AML-193 (cell line): Measurements from ENCODE around the gene DPEP1.

ENCODE experiments used
- DNase-seq, 2 experiments: peaks; one replicate each; lab custom pipeline; 2025; lab: John Stamatoyannopoulos, UW

Gene DPEP1

GRCh38 chr16:89599451-89599858 lies 14.0 kb upstream of the DPEP1 start:
- DNase-seq, result peak in 1 of 2 experiments; percentile 21

GRCh38 chr16:89599902-89600301 lies 13.5 kb upstream of the DPEP1 start:
- DNase-seq, result no peak

GRCh38 chr16:89600427-89600826 lies 13.0 kb upstream of the DPEP1 start:
- no peak for DNase-seq

GRCh38 chr16:89600956-89601355 lies 12.5 kb upstream of the DPEP1 start:
- DNase-seq, result no peak

GRCh38 chr16:89601906-89602272 lies 11.6 kb upstream of the DPEP1 start:
- DNase-seq, result no peak

- DNase-seq, result peak; percentile 35 to 38
Measured at GRCh38 chr16:89602273-89602951, 11.0 kb upstream of the DPEP1 start.

- DNase-seq, result no peak
Measured at GRCh38 chr16:89602952-89603590, 10.4 kb upstream of the DPEP1 start.

GRCh38 chr16:89604764-89605163 lies 8.7 kb upstream of the DPEP1 start:
- no peak for DNase-seq

GRCh38 chr16:89605186-89605970 lies 8.1 kb upstream of the DPEP1 start:
- DNase-seq, result no peak

GRCh38 chr16:89606006-89606405 lies 7.4 kb upstream of the DPEP1 start:
- DNase-seq, result no peak

- DNase-seq, result no peak
Measured at GRCh38 chr16:89607453-89607852, 6.0 kb upstream of the DPEP1 start.

GRCh38 chr16:89607937-89608740 lies 5.3 kb upstream of the DPEP1 start:
- no peak for DNase-seq

- DNase-seq, result no peak
Measured at GRCh38 chr16:89610108-89610453, 3.4 kb upstream of the DPEP1 start.

GRCh38 chr16:89612415-89613166 lies 851 bp upstream of the DPEP1 start:
- DNase-seq, result no peak

GRCh38 chr16:89613954-89614459 lies 565 bp downstream of the DPEP1 start:
- no peak for DNase-seq

GRCh38 chr16:89615176-89615575 lies 1.7 kb downstream of the DPEP1 start:
- DNase-seq, result no peak

GRCh38 chr16:89615596-89616090 lies 2.2 kb downstream of the DPEP1 start:
- no peak for DNase-seq

GRCh38 chr16:89616623-89617022 lies 3.2 kb downstream of the DPEP1 start:
- no peak for DNase-seq

- no peak for DNase-seq
Measured at GRCh38 chr16:89617036-89617435, 3.6 kb downstream of the DPEP1 start.

GRCh38 chr16:89618109-89618998 lies 4.9 kb downstream of the DPEP1 start:
- DNase-seq, result no peak
